ENCODE results near the gene KCNMA1. TPM values are rescaled to one million over a fixed set of nuclear protein-coding genes. Genes with fewer than 3 reads are reported as not detected.

Gene KCNMA1
- polyA plus RNA-seq, 1 donor from 2014 or later: 60.8 TPM

DNA sequence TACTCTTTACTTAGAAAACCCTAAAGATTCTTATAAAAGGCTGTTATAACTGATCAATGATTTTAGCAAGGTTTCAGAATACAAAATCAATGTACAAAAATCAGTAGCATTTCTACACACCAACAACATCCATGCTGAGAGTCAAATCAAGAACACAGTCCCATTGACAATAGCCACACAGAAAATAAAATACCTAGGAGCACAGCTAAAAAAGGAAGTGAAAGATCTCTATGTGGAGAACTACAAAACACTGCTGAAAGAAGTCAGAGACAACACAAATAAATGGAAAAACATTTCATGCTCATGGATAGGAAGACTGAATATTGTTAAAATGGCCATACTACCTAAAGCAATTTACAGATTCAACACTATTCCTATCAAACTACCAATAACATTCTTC is 427.0 kb downstream of the KCNMA1 start:
- Histone ChIP-seq H3K4me3 (ENCODE audit: low read length) (no peak overlapping the region), H4K20me1 (ENCODE audit: insufficient read depth) (no peaks in the 10 kb centered on the region), H3K79me2 (replicated peaks; ENCODE audit: insufficient read depth, low read length) (no peaks in the 10 kb centered on the region), H3K4me2 (ENCODE audit: low read length) (no peak overlapping the region), H3F3A (ENCODE audit: insufficient read depth, low read length, poor library complexity, severe bottlenecking) (peaks cover 8% of the 10 kb centered on the region), H3K27ac (ENCODE audit: low read length) (peak overlapping the region; percentile 93), H3K9ac (ENCODE audit: low read length) (no peak overlapping the region), H3K9me2 (ENCODE audit: insufficient read depth, low read length) (no peaks in the 10 kb centered on the region), H3K9me3 (ENCODE audit: low read length) (no peaks in the 10 kb centered on the region), H3K27me3 (ENCODE audit: insufficient read depth, low read depth, low read length) (no peaks in the 10 kb centered on the region), H2AFZ (ENCODE audit: low read depth, low read length) (no peak overlapping the region), H3K36me3 (ENCODE audit: insufficient read depth, low read length) (no peaks in the 10 kb centered on the region)
- TF ChIP-seq EP300 (conservative IDR thresholded peaks at IDR 0.05; ENCODE audit: poor library complexity, severe bottlenecking): no peak
- no peak for TF ChIP-seq TAF1 (IDR thresholded peaks at IDR 0.05; ENCODE audit: low read depth)
- TF ChIP-seq SMC3 (conservative IDR thresholded peaks at IDR 0.05; ENCODE audit: poor library complexity): no peak
- no peak for TF ChIP-seq EZH2 (IDR thresholded peaks at IDR 0.05; ENCODE audit: borderline replicate concordance, insufficient read depth, low read length, poor library complexity, severe bottlenecking)
- no peak for TF ChIP-seq POLR2AphosphoS5 (IDR thresholded peaks at IDR 0.05)
- no peak for TF ChIP-seq MXI1 (conservative IDR thresholded peaks at IDR 0.05; ENCODE audit: poor library complexity, severe bottlenecking)
- TF ChIP-seq, protein P1, sequence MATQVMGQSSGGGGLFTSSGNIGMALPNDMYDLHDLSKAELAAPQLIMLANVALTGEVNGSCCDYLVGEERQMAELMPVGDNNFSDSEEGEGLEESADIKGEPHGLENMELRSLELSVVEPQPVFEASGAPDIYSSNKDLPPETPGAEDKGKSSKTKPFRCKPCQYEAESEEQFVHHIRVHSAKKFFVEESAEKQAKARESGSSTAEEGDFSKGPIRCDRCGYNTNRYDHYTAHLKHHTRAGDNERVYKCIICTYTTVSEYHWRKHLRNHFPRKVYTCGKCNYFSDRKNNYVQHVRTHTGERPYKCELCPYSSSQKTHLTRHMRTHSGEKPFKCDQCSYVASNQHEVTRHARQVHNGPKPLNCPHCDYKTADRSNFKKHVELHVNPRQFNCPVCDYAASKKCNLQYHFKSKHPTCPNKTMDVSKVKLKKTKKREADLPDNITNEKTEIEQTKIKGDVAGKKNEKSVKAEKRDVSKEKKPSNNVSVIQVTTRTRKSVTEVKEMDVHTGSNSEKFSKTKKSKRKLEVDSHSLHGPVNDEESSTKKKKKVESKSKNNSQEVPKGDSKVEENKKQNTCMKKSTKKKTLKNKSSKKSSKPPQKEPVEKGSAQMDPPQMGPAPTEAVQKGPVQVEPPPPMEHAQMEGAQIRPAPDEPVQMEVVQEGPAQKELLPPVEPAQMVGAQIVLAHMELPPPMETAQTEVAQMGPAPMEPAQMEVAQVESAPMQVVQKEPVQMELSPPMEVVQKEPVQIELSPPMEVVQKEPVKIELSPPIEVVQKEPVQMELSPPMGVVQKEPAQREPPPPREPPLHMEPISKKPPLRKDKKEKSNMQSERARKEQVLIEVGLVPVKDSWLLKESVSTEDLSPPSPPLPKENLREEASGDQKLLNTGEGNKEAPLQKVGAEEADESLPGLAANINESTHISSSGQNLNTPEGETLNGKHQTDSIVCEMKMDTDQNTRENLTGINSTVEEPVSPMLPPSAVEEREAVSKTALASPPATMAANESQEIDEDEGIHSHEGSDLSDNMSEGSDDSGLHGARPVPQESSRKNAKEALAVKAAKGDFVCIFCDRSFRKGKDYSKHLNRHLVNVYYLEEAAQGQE (IDR thresholded peaks at IDR 0.05; ENCODE audit: borderline replicate concordance): no peak
- no peak for TF ChIP-seq RAD21 (conservative IDR thresholded peaks at IDR 0.05)
- TF ChIP-seq, protein P2, sequence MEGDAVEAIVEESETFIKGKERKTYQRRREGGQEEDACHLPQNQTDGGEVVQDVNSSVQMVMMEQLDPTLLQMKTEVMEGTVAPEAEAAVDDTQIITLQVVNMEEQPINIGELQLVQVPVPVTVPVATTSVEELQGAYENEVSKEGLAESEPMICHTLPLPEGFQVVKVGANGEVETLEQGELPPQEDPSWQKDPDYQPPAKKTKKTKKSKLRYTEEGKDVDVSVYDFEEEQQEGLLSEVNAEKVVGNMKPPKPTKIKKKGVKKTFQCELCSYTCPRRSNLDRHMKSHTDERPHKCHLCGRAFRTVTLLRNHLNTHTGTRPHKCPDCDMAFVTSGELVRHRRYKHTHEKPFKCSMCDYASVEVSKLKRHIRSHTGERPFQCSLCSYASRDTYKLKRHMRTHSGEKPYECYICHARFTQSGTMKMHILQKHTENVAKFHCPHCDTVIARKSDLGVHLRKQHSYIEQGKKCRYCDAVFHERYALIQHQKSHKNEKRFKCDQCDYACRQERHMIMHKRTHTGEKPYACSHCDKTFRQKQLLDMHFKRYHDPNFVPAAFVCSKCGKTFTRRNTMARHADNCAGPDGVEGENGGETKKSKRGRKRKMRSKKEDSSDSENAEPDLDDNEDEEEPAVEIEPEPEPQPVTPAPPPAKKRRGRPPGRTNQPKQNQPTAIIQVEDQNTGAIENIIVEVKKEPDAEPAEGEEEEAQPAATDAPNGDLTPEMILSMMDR (IDR thresholded peaks at IDR 0.05; ENCODE audit: poor library complexity, severe bottlenecking): no peak

DNA sequence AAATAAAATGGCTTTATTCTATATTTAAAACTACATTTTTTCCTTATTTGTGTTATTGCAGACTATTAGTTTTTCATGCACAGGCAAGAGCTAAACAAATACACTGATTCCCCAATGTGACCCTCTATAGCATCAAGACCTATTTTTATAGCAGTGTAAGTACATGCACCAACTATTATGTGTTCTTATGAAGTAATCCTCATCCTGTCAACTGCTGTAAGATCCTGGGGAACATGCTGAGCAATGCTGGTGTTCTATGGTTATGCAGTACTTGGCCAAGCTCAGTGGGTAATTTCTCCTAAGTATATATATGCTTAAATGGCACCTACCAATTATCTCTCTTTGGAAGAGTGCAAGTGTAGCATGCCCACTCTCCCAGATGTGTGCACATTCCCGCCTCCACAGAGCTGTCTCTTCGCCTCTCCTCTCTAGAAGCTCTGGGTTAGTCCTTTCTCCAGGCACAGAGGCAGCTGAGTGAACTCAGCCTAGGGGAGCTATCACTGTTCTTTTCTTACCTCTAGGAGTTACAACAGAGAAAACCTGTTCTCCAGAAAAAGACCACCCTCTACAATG is 428.8 kb downstream of the KCNMA1 start:
- no peaks in the 10 kb centered on the region for H3K9me2 ChIP-seq (ENCODE audit: insufficient read depth, low read length)
- no peak overlapping the region for H3K4me3 ChIP-seq (ENCODE audit: low read length)
- H3K9ac ChIP-seq (ENCODE audit: low read length): no peak overlapping the region
- no peak overlapping the region for H3K4me2 ChIP-seq (ENCODE audit: low read length)
- no peaks in the 10 kb centered on the region for H3K27me3 ChIP-seq (ENCODE audit: insufficient read depth, low read depth, low read length)
- H3K27ac ChIP-seq (ENCODE audit: low read length): no peak overlapping the region
- TF ChIP-seq POLR2AphosphoS5 (IDR thresholded peaks at IDR 0.05) (peak; percentile 43), SMC3 (conservative IDR thresholded peaks at IDR 0.05; ENCODE audit: poor library complexity) (no peak), RAD21 (conservative IDR thresholded peaks at IDR 0.05) (no peak), EP300 (conservative IDR thresholded peaks at IDR 0.05; ENCODE audit: poor library complexity, severe bottlenecking) (no peak)
- TF ChIP-seq, protein P1 (IDR thresholded peaks at IDR 0.05; ENCODE audit: borderline replicate concordance): peak; percentile 71
- TF ChIP-seq, protein P2 (IDR thresholded peaks at IDR 0.05; ENCODE audit: poor library complexity, severe bottlenecking): no peak
- H3K79me2 ChIP-seq (replicated peaks; ENCODE audit: insufficient read depth, low read length): no peaks in the 10 kb centered on the region
- H3K9me3 ChIP-seq (ENCODE audit: low read length): no peaks in the 10 kb centered on the region
- H4K20me1 ChIP-seq (ENCODE audit: insufficient read depth): no peaks in the 10 kb centered on the region
- H3K36me3 ChIP-seq (ENCODE audit: insufficient read depth, low read length): no peaks in the 10 kb centered on the region
- H3F3A ChIP-seq (ENCODE audit: insufficient read depth, low read length, poor library complexity, severe bottlenecking): peaks cover 8% of the 10 kb centered on the region
- H2AFZ ChIP-seq (ENCODE audit: low read depth, low read length): no peak overlapping the region

Data from neural cell (in vitro differentiated cells).